ENCODE measurements around the gene FSTL3.

Gene FSTL3

DNA sequence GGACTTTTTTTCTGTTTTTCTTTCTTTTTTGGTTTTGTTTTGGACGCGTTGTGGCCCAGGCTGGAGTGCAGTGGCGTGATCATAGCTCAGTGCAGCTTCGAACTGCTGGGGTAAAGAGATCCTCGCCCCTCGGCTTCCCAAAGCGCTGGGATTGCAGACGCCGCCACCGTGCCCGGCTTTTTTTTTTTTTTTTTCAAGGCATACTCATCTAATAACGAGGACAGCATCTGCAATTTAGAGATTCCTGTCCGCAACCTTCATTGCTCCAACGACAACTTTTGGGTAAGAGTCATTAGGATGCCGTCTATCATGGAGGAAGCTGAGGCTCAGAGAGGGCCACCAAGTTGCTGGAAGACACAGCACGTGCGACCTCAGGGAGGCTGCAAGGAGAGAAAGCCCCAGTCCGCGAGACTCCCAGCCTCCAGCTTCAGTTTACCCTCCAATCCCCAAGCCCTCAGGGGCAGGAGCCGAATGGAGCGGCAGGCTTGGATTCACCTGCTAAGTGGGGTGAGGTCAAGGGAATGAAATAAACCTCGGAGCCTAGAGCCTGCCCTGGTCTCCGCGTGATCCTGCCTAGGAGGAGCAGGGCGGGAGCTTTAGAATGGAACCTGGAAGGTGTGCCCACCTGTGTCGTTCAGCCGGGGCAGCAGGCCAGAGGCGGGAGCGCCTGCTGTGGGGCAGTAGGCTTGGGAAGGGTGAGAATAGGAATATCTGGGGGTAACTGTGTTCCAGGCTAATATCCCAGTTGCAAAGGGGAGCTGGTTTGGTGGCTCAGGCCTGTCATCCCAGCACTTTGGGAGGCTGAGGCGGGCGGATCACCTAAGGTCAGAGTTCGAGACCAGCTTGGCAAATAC is 42.2 kb upstream of the FSTL3 start:
- H3K4me3 ChIP-seq (ENCODE audit: low read depth, low read length): peak overlapping the region; percentile 69
- TF ChIP-seq, protein P1, sequence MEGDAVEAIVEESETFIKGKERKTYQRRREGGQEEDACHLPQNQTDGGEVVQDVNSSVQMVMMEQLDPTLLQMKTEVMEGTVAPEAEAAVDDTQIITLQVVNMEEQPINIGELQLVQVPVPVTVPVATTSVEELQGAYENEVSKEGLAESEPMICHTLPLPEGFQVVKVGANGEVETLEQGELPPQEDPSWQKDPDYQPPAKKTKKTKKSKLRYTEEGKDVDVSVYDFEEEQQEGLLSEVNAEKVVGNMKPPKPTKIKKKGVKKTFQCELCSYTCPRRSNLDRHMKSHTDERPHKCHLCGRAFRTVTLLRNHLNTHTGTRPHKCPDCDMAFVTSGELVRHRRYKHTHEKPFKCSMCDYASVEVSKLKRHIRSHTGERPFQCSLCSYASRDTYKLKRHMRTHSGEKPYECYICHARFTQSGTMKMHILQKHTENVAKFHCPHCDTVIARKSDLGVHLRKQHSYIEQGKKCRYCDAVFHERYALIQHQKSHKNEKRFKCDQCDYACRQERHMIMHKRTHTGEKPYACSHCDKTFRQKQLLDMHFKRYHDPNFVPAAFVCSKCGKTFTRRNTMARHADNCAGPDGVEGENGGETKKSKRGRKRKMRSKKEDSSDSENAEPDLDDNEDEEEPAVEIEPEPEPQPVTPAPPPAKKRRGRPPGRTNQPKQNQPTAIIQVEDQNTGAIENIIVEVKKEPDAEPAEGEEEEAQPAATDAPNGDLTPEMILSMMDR (IDR thresholded peaks at IDR 0.05; ENCODE audit: low read depth, low read length): no peak

DNA sequence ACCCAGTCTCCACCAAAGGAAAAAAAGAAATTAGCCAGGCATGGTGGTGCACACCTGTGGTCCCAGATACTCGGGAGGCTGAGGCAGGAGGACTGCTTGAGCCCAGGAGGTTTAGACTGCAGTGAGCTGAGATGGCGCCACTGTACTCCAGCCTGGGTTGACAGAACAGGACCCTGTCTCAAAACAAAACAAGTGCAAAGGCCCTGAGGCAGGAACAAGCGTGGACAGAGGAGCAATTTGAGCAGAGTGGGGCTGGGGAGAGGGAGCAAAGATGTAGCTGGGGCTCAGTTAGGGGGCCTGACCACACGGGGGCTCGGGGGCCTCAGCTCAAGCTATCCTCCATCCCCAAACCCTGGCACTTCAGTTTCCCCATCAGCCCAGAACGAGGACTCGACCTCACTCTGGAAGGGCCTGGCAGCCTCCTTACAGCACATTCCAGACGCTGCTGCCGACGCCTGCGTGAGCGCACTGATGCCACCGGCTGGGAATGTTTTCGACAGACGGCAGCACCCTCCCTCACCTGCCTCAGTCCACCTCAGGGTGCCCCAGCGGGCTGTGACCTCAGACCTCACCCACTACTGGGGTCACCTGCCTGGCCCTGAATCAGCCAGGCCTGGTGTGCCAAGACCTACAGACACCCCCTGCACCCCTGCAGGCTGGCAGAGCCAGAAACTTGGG is 41.1 kb upstream of the FSTL3 start:
- no peak overlapping the region for H3K4me3 ChIP-seq (ENCODE audit: low read depth, low read length)
- TF ChIP-seq, protein P1 (IDR thresholded peaks at IDR 0.05; ENCODE audit: low read depth, low read length): no peak

DNA sequence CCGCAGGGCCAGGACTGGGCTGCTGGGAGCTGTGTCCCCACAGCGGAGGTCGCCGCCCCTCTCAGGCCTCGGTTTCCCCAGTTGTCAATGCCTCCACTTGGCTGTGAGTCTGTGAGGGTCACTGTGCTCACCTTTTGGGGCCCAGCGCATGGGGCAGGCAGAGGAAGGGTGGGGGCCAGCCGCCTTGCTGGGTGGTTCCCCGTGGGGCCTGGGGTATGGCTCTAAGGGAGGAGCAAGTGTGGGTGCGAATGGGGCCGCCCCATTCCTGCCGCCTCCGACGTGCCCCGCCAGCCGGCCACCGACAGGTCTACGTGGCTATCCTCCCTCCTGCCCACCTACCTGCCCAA is 37.3 kb upstream of the FSTL3 start:
- H3K4me3 ChIP-seq (ENCODE audit: low read depth, low read length): peak overlapping the region; percentile 51
- TF ChIP-seq, protein P1 (IDR thresholded peaks at IDR 0.05; ENCODE audit: low read depth, low read length): no peak

DNA sequence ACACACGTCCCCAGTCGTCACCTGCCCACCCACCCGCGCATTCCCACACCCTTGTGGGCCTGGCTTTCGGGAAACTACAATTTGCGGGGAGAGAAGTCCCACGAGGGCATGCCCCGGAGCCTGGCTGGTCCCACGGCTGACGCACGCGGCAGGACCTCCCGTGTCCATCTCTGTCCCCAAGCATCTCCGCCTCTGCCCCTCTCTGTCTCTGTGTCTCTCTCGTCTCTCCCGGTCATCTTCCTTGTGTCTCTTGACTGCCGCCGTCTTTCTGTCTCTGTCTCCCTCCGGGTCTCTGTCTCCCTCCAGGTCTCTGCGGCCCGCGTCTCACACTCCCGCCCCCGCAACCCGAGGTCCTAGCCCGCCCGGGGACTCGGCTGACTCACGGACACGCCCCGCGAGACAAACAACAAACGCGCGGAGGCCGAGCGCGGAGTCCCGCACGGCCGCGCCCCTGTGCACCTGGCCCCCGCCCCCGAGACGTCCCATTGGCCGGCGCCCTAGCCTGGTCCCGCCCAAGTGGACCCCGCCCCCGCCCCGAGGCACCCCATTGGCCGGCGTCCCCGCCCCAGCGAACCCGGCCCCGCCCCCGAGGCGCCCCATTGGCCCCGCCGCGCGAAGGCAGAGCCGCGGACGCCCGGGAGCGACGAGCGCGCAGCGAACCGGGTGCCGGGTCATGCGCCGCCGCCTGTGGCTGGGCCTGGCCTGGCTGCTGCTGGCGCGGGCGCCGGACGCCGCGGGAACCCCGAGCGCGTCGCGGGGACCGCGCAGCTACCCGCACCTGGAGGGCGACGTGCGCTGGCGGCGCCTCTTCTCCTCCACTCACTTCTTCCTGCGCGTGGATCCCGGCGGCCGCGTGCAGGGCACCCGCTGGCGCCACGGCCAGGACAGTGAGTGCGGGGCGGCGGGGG is 36.7 kb upstream of the FSTL3 start, which contains the start of gene FGF22:
FGF22 (plus strand) TSS at position 627 of the 908 bp plus-strand sequence; CDS start at position 674, 47 bp downstream.
- TF ChIP-seq, protein P1 (IDR thresholded peaks at IDR 0.05; ENCODE audit: low read depth, low read length): no peak
- peak within 1 kb of the TSS; percentile 51 for H3K4me3 ChIP-seq (ENCODE audit: low read depth, low read length)

DNA sequence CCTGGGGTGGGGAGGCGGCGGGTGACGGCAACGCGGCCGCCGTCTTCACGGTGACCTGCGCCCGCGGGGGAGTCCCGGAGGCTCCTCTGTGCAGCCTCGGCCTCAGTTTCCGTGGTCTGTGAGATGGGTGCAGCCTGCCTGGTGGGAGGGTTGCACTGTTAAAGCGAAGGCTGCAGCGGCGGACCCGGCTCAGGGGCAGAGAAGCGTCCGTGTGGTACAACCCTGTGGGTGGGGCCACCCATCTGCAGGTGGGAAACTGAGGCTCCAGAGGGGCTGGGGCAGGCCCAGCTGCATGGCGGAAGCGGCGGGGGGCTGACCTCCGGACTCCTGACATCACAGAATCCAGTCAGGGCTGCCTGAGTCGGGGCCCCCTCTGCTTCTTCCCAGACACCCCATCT is 36.0 kb upstream of the FSTL3 start:
- TF ChIP-seq, protein P1 (IDR thresholded peaks at IDR 0.05; ENCODE audit: low read depth, low read length): no peak
- H3K4me3 ChIP-seq (ENCODE audit: low read depth, low read length): no peak overlapping the region

DNA sequence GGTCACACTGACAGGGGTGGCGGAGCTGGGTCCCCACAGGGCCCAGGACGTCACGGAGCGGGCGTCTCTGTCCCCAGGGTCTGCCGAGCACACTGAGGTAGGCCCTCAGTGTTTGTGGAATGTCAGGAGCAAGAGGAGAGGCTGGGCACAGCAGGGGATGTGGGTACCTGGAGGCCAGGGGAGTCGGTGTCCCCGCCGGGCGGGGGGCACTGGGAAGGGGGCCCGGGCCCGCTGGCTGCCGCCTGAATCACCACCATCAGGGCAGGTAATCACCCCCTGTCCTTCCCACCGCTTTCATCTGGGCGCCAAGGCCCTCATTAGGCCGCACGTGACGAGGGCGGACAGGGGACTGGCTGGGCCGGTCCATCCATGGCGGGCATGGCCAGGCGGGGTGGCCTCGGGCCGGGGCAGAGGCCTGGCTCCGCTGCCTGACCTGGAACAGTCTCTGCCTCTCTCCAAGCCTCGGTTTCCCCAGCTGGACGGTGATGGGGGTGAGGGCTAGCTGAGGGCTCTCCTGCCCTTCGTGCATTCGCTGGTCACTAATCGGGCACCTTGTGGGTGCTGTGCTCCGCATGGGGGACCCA is 35.5 kb upstream of the FSTL3 start:
- TF ChIP-seq, protein P1 (IDR thresholded peaks at IDR 0.05; ENCODE audit: low read depth, low read length): no peak
- H3K4me3 ChIP-seq (ENCODE audit: low read depth, low read length): no peak overlapping the region
